K562 (cell line): Measurements from ENCODE around the gene NR4A2. TPM values are rescaled to one million over a fixed set of nuclear protein-coding genes. Genes with fewer than 3 reads are reported as not detected.
A peak's percentile ranks its signal among the peaks of the same experiment; 100 is the strongest.

Experiments
- CEBPZ ChIP-seq: fragments of 150-350 bp; IDR thresholded peaks from 2 replicates; pipeline ENCODE4 v1.6.1; 2014; ENCODE audit warnings: low read depth, mild to moderate bottlenecking, low read length, borderline replicate concordance
- DIDO1 ChIP-seq: fragments of 450-650 bp; IDR thresholded peaks from 2 replicates; pipeline ENCODE4 v1.6.1; 2016; ENCODE audit warnings: low read depth, missing biosample characterization, missing genetic modification characterization
- E2F1 ChIP-seq: sonication (generic); formaldehyde crosslinking; IDR thresholded peaks from 2 replicates; pipeline ENCODE4 v1.8.1; 2023; ENCODE audit warnings: mild to moderate bottlenecking, missing genetic modification reagents, moderate library complexity
- ELF2 ChIP-seq: fragments of 250-450 bp; sonication (Bioruptor Pico); IDR thresholded peaks from 2 replicates; pipeline ENCODE4 v1.5.0; 2021; ENCODE audit warnings: mild to moderate bottlenecking
- ETV5 ChIP-seq: sonication (generic); formaldehyde crosslinking; IDR thresholded peaks from 2 replicates; pipeline ENCODE4 v1.4.0; 2020; ENCODE audit warnings: low read depth, mild to moderate bottlenecking, missing genetic modification reagents
- GTF2A2 ChIP-seq: IDR thresholded peaks from 2 replicates; pipeline ENCODE4 v1.6.1; 2016; ENCODE audit warnings: mild to moderate bottlenecking, missing genetic modification characterization, missing compliant biosample characterization
- LCOR ChIP-seq: sonication (generic); formaldehyde crosslinking; IDR thresholded peaks from 2 replicates; pipeline ENCODE4 v1.8.0; 2022; ENCODE audit warnings: mild to moderate bottlenecking, missing genetic modification reagents
- MCM3 ChIP-seq: fragments of 450-650 bp; IDR thresholded peaks from 2 replicates; pipeline ENCODE4 v1.6.1; 2016
- NRF1 ChIP-seq, 2 experiments: fragments of 450-650 bp; IDR thresholded peaks in 1 of 2; conservative IDR thresholded peaks in 1 of 2; 2 replicates each; pipeline ENCODE4 v1.6.1; 2014; ENCODE audit warnings: mild to moderate bottlenecking in 2 of 2
- RB1 ChIP-seq: fragments of 450-650 bp; IDR thresholded peaks from 2 replicates; pipeline ENCODE4 v1.6.1; 2017; ENCODE audit warnings: low read depth, mild to moderate bottlenecking
- U2AF2 ChIP-seq: fragments of 200-400 bp; formaldehyde crosslinking; optimal IDR thresholded peaks from 2 replicates; pipeline ENCODE3; 2017; ENCODE audit warnings: low read depth, mild to moderate bottlenecking, low read length
- ZFPM2 ChIP-seq: fragments of 250-450 bp; sonication (Bioruptor Pico); IDR thresholded peaks from 2 replicates; pipeline ENCODE4 v1.5.1; 2022; ENCODE audit warnings: mild to moderate bottlenecking
- ZNF592 ChIP-seq: fragments of 450-650 bp; IDR thresholded peaks from 2 replicates; pipeline ENCODE4 v1.6.1; 2017; ENCODE audit warnings: antibody characterized with exemption, mild to moderate bottlenecking
- ZNF76 ChIP-seq: fragments of 250-450 bp; sonication (Bioruptor Pico); IDR thresholded peaks from 2 replicates; pipeline ENCODE4 v1.4.0; 2020; ENCODE audit warnings: mild to moderate bottlenecking, moderate library complexity, borderline replicate concordance
- ZNF780A ChIP-seq: fragments of 250-450 bp; sonication (Bioruptor Pico); IDR thresholded peaks from 2 replicates; pipeline ENCODE4 v1.5.0; 2021; ENCODE audit warnings: mild to moderate bottlenecking
- polyA plus RNA-seq, 8 experiments: library from polyadenylated mRNA; depleted of rRNA in 4 of 8; stranded (reverse) in 5 of 8; unstranded in 3 of 8; fragments of >200 nt; fragmentation: Nextera tagmentation in 2 of 8; fragmentation: Illumina TruSeq in 1 of 8; extraction: Ambion mirVana in 2 of 8; extraction: Trizol in 1 of 8; gene quantifications; 2 replicates each; pipeline versions ENCODE4 v1.2.1 to v1.2.3, GENCODE V29; 2011 to 2014; ENCODE audit warnings: inconsistent platforms in 1 of 8, missing spikeins in 1 of 8
- total RNA-seq, 7 experiments: library from RNA; depleted of rRNA in 6 of 7; stranded (reverse); fragments of >200 nt in 6 of 7; fragmentation: Illumina TruSeq in 2 of 7; extraction: Trizol in 2 of 7; gene quantifications; 2 replicates each; pipeline versions ENCODE4 v1.2.1 to v1.2.3, GENCODE V29; 2011 to 2021; ENCODE audit warnings: low replicate concordance in 1 of 7
- TF ChIP-seq, protein P1 (sequence below): conservative IDR thresholded peaks from 2 replicates; pipeline ENCODE4 v1.6.1; 2011; ENCODE audit warnings: low read depth, mild to moderate bottlenecking, low read length; ENCODE audit not compliant: control insufficient read depth

NR4A2 gene
- total and polyA plus RNA-seq, 9 of the 15 experiments (the other 6 are each of a cell fraction or from before 2014, with no cell fraction given), result 0.94 to 5.1 (median 1.3) TPM

GRCh38 chr2:156341452-156342253 lies 9.1 kb upstream of the NR4A2 start (continued):
- TF ChIP-seq U2AF2 (no peak), LCOR (CRISPR knock-in tag) (peak; percentile 99), RB1 (peak; percentile 56), ZNF592 (peak; percentile 68; the same call in 1 of the 2 replicates), ZNF76 (CRISPR knock-in tag) (peak; percentile 23; the same call in 1 of the 2 replicates), GTF2A2 (tag) (no peak), ZNF780A (CRISPR knock-in tag) (no peak), E2F1 (peak; percentile 79; the same call in 1 of the 2 replicates), CEBPZ (no peak), ELF2 (CRISPR knock-in tag) (0 out of 2 replicates have a peak, but pooled peaks have one; percentile 36), MCM3 (no peak), ZFPM2 (no peak), ETV5 (CRISPR knock-in tag) (no peak), NRF1 (conservative IDR thresholded peaks at IDR 0.05 in 1 of 2, IDR thresholded peaks at IDR 0.05 in 1 of 2) (peak; percentile 77 to 79), DIDO1 (tag) (no peak)
- TF ChIP-seq, protein P1, sequence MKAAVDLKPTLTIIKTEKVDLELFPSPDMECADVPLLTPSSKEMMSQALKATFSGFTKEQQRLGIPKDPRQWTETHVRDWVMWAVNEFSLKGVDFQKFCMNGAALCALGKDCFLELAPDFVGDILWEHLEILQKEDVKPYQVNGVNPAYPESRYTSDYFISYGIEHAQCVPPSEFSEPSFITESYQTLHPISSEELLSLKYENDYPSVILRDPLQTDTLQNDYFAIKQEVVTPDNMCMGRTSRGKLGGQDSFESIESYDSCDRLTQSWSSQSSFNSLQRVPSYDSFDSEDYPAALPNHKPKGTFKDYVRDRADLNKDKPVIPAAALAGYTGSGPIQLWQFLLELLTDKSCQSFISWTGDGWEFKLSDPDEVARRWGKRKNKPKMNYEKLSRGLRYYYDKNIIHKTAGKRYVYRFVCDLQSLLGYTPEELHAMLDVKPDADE, result peak; percentile 11; the same call in 1 of the 2 replicates
